ENCODE data around the gene DCAF11. TPM values are rescaled to one million over a fixed set of nuclear protein-coding genes. Genes with fewer than 3 reads are reported as not detected.

The DCAF11 gene
- total and polyA plus RNA-seq, 2 of the 13 experiments (the other 11 are each of a cell fraction or from before 2014, with no cell fraction given) = 150 to 257 TPM

DNA sequence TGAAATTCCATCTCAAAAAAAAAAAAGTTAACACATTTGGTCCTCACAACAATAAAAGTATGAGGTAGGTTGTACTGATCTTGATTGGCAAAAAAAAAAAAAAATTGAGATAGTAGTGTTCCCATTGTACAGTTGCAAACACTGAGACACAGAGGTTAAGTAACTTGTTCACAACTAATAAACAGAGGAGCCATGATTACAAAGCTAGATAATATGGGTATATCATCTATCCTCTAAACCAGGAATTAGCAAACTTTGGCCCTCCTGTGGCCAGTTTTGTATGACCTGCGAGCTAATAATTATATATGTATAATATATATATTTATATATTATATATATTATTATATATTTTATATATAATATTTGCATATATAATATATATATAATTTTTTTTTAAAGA lies 19.2 kb downstream of the DCAF11 start:
- over 99% methylated on average over 1 of the region's 1 CpG for WGBS (ENCODE audit: low lambda C conversion rate)
- Histone ChIP-seq H3K27me3 (ENCODE audit: control insufficient read depth in 1 of 2, insufficient read depth in 2 of 2, low read length in 2 of 2) (no peaks in the 10 kb centered on the region; a peak in 1 of 5 replicates), H3K4me1 (ENCODE audit: insufficient read depth, low read length) (peaks cover 70% of the 10 kb centered on the region), H3K4me3 (replicated peaks in 1 of 3; ENCODE audit: insufficient read depth in 1 of 3, low read depth in 2 of 3, low read length in 3 of 3) (no peak overlapping the region), H3K27ac (ENCODE audit: extremely low read length, insufficient read depth, low read length) (no peak overlapping the region), H4K20me1 (ENCODE audit: insufficient read depth, low read length) (peaks cover 4% of the 10 kb centered on the region; the same call in 1 of the 2 replicates), H3K4me2 (ENCODE audit: low read depth, low read length) (no peak overlapping the region), H3K9ac (ENCODE audit: insufficient read depth, low read depth, low read length) (no peak overlapping the region), H3K79me2 (ENCODE audit: insufficient read depth, low read length) (peaks cover 20% of the 10 kb centered on the region), H2AFZ (ENCODE audit: low read length) (no peak overlapping the region), H3K9me3 (ENCODE audit: low read length) (no peaks in the 10 kb centered on the region), H3K36me3 (replicated peaks in 1 of 2; ENCODE audit: control insufficient read depth in 1 of 2, insufficient read depth in 2 of 2, low read length in 2 of 2) (peaks cover 9 to 16% of the 10 kb centered on the region in 2 experiments)
- FAIRE-seq = no peak
- no peak for ATAC-seq
- in situ Hi-C loops (cut with HindIII; ENCODE audit: extremely low pct_ligation_motif_present, low pct_unique_long_range_greater_than_20kb) (loop anchor here (25.0 kb wide), 1 partner anchor 821 kb away; the partner anchor contains the start of genes BCL2L2, PABPN1 and PPP1R3E), intact Hi-C loops (cut with micrococcal nuclease; ENCODE audit: unreplicated experiment) (no loop called here)
- no peak for DNase-seq (ENCODE audit: low spot score)
- ChIA-PET POLR2A (interaction anchor here (2.0 to 22.7 kb wide), 4 partner anchors 7 to 39 kb away, joined by 9 to 977 read pairs (median 248); partner anchors contain the start of genes DCAF11, EMC9, NRL and PCK2), CTCF (ENCODE audit: low intra/inter-chr PET ratio, low total read pairs) (no interaction called here)
- TF ChIP-seq ZNF629 (CRISPR knock-in tag; conservative IDR thresholded peaks at IDR 0.05) (peak; percentile 90), ATF2 (CRISPR knock-in tag; IDR thresholded peaks at IDR 0.05) (no peak), CHD4 (IDR thresholded peaks at IDR 0.05; ENCODE audit: borderline replicate concordance, low read length) (peak; percentile 45; the same call in 1 of the 2 replicates)
- no TSS peak for BruUV-seq (replicated peaks)

- DNase-seq (ENCODE audit: low spot score) (no peak), FAIRE-seq (no peak), ATAC-seq (no peak)
- Histone ChIP-seq H3K27me3 (ENCODE audit: control insufficient read depth in 1 of 2, insufficient read depth in 2 of 2, low read length in 2 of 2) (no peaks in the 10 kb centered on the region; a peak in 1 of 5 replicates), H3K79me2 (ENCODE audit: insufficient read depth, low read length) (peaks cover 37% of the 10 kb centered on the region), H3K4me2 (ENCODE audit: low read depth, low read length) (peak overlapping the region; percentile 100), H3K9me3 (ENCODE audit: low read length) (no peaks in the 10 kb centered on the region), H3K36me3 (replicated peaks in 1 of 2; ENCODE audit: control insufficient read depth in 1 of 2, insufficient read depth in 2 of 2, low read length in 2 of 2) (peaks cover 17 to 25% of the 10 kb centered on the region in 2 experiments), H3K27ac (ENCODE audit: extremely low read length, insufficient read depth, low read length) (peak overlapping the region; percentile 66), H3K4me1 (ENCODE audit: insufficient read depth, low read length) (peaks cover 69% of the 10 kb centered on the region), H3K4me3 (replicated peaks in 1 of 3; ENCODE audit: insufficient read depth in 1 of 3, low read depth in 2 of 3, low read length in 3 of 3) (peak overlapping the region; percentile 91 to 98 (median 93)), H4K20me1 (ENCODE audit: insufficient read depth, low read length) (peaks cover 11% of the 10 kb centered on the region), H2AFZ (ENCODE audit: low read length) (peak overlapping the region; percentile 62), H3K9ac (ENCODE audit: insufficient read depth, low read depth, low read length) (peak overlapping the region; percentile 94)
- intact Hi-C loops (cut with micrococcal nuclease; ENCODE audit: unreplicated experiment) = no loop called here
- BruUV-seq (replicated peaks) = no TSS peak
- in situ Hi-C loops (cut with HindIII; ENCODE audit: extremely low pct_ligation_motif_present, low pct_unique_long_range_greater_than_20kb) = loop anchor here (25.0 kb wide), 1 partner anchor 823 kb away; the partner anchor contains the start of genes BCL2L2, PABPN1 and PPP1R3E
- ChIA-PET CTCF (ENCODE audit: low intra/inter-chr PET ratio, low total read pairs) (interaction anchor here (1.0 to 2.1 kb wide), 2 partner anchors 21 to 25 kb away, joined by 3 to 6 read pairs; partner anchors contain the start of genes DCAF11, IRF9 and NRL), POLR2A (interaction anchor here (0.8 to 22.7 kb wide), 37 partner anchors 9 to 1158 kb away, joined by 3 to 977 read pairs (median 5); partner anchors contain the start of genes ACIN1, C14orf119, CARMIL3 and CHMP4A)
- WGBS (ENCODE audit: low lambda C conversion rate) = under 1% methylated on average over 9 of the region's 9 CpGs
- TF ChIP-seq, protein P1, sequence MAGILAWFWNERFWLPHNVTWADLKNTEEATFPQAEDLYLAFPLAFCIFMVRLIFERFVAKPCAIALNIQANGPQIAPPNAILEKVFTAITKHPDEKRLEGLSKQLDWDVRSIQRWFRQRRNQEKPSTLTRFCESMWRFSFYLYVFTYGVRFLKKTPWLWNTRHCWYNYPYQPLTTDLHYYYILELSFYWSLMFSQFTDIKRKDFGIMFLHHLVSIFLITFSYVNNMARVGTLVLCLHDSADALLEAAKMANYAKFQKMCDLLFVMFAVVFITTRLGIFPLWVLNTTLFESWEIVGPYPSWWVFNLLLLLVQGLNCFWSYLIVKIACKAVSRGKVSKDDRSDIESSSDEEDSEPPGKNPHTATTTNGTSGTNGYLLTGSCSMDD (CRISPR knock-in tag; IDR thresholded peaks at IDR 0.05) = no peak
- TF ChIP-seq, protein P2, sequence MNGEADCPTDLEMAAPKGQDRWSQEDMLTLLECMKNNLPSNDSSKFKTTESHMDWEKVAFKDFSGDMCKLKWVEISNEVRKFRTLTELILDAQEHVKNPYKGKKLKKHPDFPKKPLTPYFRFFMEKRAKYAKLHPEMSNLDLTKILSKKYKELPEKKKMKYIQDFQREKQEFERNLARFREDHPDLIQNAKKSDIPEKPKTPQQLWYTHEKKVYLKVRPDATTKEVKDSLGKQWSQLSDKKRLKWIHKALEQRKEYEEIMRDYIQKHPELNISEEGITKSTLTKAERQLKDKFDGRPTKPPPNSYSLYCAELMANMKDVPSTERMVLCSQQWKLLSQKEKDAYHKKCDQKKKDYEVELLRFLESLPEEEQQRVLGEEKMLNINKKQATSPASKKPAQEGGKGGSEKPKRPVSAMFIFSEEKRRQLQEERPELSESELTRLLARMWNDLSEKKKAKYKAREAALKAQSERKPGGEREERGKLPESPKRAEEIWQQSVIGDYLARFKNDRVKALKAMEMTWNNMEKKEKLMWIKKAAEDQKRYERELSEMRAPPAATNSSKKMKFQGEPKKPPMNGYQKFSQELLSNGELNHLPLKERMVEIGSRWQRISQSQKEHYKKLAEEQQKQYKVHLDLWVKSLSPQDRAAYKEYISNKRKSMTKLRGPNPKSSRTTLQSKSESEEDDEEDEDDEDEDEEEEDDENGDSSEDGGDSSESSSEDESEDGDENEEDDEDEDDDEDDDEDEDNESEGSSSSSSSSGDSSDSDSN (CRISPR knock-in tag; IDR thresholded peaks at IDR 0.05) = no peak
- TF ChIP-seq ZBTB4 (CRISPR knock-in tag; IDR thresholded peaks at IDR 0.05; ENCODE audit: borderline replicate concordance) (no peak), ZNF780A (CRISPR knock-in tag; IDR thresholded peaks at IDR 0.05) (no peak), TGIF2 (CRISPR knock-in tag; IDR thresholded peaks at IDR 0.05) (no peak; the same call in 1 of the 2 replicates), ZNF891 (CRISPR knock-in tag; IDR thresholded peaks at IDR 0.05) (no peak)
These were observed 20.9 kb downstream of the DCAF11 start for GRCh38 chr14:24135584-24135833.
